Mucosa of descending colon (tissue), 3 donors: ENCODE results near the gene DPP3. TPM values are rescaled to one million over a fixed set of nuclear protein-coding genes. Genes with fewer than 3 reads are reported as not detected.
A peak's percentile ranks its signal among the peaks of the same experiment; 100 is the strongest.

ENCODE experiments used
- ATAC-seq: fragments of 200-7000 bp; cut with Tn5 transposase; one replicate; pipeline ENCODE4 v1.9.1; 2020; ENCODE audit warnings: mild to moderate bottlenecking, moderate library complexity
- DNase-seq, 3 donors: peaks; one replicate each; pipeline ENCODE4 v3.0.0-alpha.2; 2020
- H3K36me3 ChIP-seq: fragments of 200-600 bp; one replicate; pipeline ENCODE4 v1.8.0; 2021; ENCODE audit warnings: low read depth, mild to moderate bottlenecking
- H3K4me1 ChIP-seq: fragments of 200-600 bp; one replicate; pipeline ENCODE4 v1.8.0; 2021; ENCODE audit warnings: low read depth, mild to moderate bottlenecking
- H3K4me3 ChIP-seq: fragments of 200-600 bp; one replicate; pipeline ENCODE4 v1.8.0; 2021; ENCODE audit warnings: mild to moderate bottlenecking
- H3K9me3 ChIP-seq: fragments of 200-600 bp; one replicate; pipeline ENCODE4 v1.8.0; 2021; ENCODE audit warnings: mild to moderate bottlenecking
- CTCF ChIP-seq: fragments of 200-600 bp; IDR thresholded peaks from one replicate; pipeline ENCODE4 v1.8.0; 2022; ENCODE audit warnings: antibody characterized with exemption, mild to moderate bottlenecking
- intact Hi-C, 2 donors: fragments of 100-400 bp; cut with DNase I in 1 of 2; cut with micrococcal nuclease in 1 of 2; formaldehyde crosslinking; loops; one replicate each; pipeline versions ENCODE4 v1.11.0 to v1.11.1; 2022; cut with DNase I, micrococcal nuclease
- total RNA-seq, 3 donors: library from RNA; stranded (reverse); fragmentation: NEBNext Ultra II Directional in 2 of 3; extraction: Animal tissue kit (Norgen Biotek cat#: 25700) in 2 of 3; gene quantifications; one replicate each; pipeline versions ENCODE4 v1.2.1 to v1.2.4, GENCODE V29; 2021 to 2023
- donor health status: DM: no; HTN: no; CAD: no; lungs with moderate emphysema.
- donor health status: DM: no; HTN: no; CAD: no.
- donor health status: DM: no; HTN: yes; CAD: no.

DPP3 gene
- total RNA-seq, 3 donors from 2014 or later: 37.9 to 92.2 (median 75.5) TPM

- peaks cover 4% of the 10 kb centered on the region for H3K4me1 ChIP-seq
- DNase-seq: peak; percentile 91 to 92 (median 92)
- H3K9me3 ChIP-seq: no peaks in the 10 kb centered on the region
- intact Hi-C loops: no loop called here
- no peak for TF ChIP-seq CTCF
- peak within 1 kb of the TSS; percentile 35 for H3K4me3 ChIP-seq
- H3K36me3 ChIP-seq: peaks cover 3% of the 10 kb centered on the region
- peak; percentile 100 for ATAC-seq
These were observed 30.2 kb downstream of the DPP3 start, which contains the start of gene BBS1 for GRCh38 chr11:66510271-66510989. Gene BBS1 (plus strand): TSS chr11:66510635. CDS start chr11:66510660, 25 bp downstream.

DNA sequence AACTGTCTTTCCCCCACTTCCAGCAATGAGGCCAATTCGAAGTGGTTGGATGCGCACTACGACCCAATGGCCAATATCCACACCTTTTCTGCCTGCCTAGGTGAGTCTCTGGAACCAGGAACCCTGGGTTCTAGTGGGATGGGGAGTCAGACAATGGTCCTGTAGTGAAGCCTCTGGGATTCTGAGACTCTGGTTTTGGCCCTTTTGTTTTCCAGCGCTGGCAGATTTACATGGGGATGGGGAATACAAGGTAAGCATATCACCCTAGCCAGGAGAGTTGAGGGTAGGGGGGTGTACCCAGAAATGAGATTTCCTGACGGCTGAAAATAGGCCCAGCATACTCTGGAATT is 30.7 kb downstream of the DPP3 start:
- ATAC-seq: peak; percentile 37
- peak overlapping the region; percentile 35 for H3K4me3 ChIP-seq
- no peak for TF ChIP-seq CTCF
- peaks cover 3% of the 10 kb centered on the region for H3K36me3 ChIP-seq
- intact Hi-C loops: no loop called here
- no peaks in the 10 kb centered on the region for H3K9me3 ChIP-seq
- peaks cover 4% of the 10 kb centered on the region for H3K4me1 ChIP-seq
- no peak for DNase-seq

GRCh38 chr11:66523611-66524010 is 43.4 kb downstream of the DPP3 start:
- Histone ChIP-seq H3K4me3 (no peak overlapping the region), H3K9me3 (no peaks in the 10 kb centered on the region), H3K36me3 (no peaks in the 10 kb centered on the region), H3K4me1 (no peaks in the 10 kb centered on the region)
- intact Hi-C loops: no loop called here
- ATAC-seq (no peak), DNase-seq (no peak)
- no peak for TF ChIP-seq CTCF

DNA sequence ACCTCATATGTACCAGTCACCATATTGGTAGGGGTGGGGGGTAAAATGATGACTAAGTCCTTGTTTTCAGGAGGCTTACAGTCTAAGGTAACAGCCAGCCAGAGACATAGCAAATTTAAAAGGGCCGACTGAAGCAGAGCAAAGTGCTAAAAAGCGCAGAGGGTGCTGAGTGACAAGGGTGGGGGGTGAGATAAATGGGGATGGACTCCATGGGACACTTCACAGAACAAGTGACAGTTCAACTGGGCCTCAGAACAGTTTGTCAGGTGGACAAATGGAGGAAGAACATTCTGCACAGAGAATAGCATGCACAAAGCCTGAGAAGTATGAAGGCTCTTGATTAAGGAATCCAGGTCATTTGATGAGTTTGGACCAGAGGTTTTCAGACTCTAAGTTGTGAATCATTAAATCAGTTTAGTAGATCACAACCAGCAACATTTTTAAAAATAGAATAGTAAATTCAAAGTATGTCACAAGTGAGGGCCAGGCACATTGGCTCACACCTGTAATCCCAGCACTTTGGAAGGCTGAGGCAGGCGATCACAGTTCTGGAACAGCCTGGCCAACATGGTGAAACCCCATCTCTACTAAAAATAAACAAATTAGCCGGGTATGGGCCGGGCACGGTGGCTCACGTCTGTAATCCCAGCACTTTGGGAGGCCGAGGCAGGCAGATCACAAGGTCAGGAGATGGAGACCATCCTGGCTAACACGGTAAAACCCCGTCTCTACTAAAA is 44.2 kb downstream of the DPP3 start:
- Histone ChIP-seq H3K36me3 (no peaks in the 10 kb centered on the region), H3K9me3 (no peaks in the 10 kb centered on the region), H3K4me1 (no peaks in the 10 kb centered on the region), H3K4me3 (no peak overlapping the region)
- DNase-seq (no peak), ATAC-seq (no peak)
- no peak for TF ChIP-seq CTCF
- intact Hi-C loops: no loop called here

- H3K36me3 ChIP-seq: no peaks in the 10 kb centered on the region
- intact Hi-C loops: no loop called here
These were observed 48.8 kb downstream of the DPP3 start for GRCh38 chr11:66529069-66529468.

More at GRCh38 chr11:66529069-66529468, 48.8 kb downstream of the DPP3 start:
- no peaks in the 10 kb centered on the region for H3K4me1 ChIP-seq
- DNase-seq (peak in 1 of 3 donors; percentile 21), ATAC-seq (no peak)
- no peak for TF ChIP-seq CTCF
- H3K9me3 ChIP-seq: no peaks in the 10 kb centered on the region
- H3K4me3 ChIP-seq: no peak overlapping the region
